ENCODE results near the gene TSEN54. TPM values are rescaled to one million over a fixed set of nuclear protein-coding genes. Genes with fewer than 3 reads are reported as not detected.

Gene TSEN54
- total and polyA plus RNA-seq, 4 donors = 9.1 to 15.1 (median 12.3) TPM

DNA sequence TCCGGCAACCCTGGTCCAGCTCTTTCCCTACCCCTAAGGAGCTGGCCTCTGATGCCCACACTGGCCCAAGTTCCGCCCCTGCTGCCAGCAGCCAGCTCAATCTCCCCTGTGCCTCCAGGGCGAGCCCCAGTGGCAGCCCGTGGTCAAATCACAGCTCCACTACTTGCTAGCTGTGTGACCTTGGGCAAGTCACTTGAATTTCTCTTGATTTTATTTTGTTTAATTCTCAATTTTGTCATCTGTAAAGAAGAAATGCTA is 11.2 kb upstream of the TSEN54 start:
- H3K36me3 ChIP-seq (ENCODE audit: control insufficient read depth in 4 of 4, insufficient read depth in 3 of 4, low read depth in 1 of 4, low read length in 3 of 4) = peaks cover 0 to 24% (median 13%) of the 10 kb centered on the region in 4 donors
- peak overlapping the region in 1 of 2 donors; percentile 35 for H3K27ac ChIP-seq (ENCODE audit: low read depth in 1 of 2, low read length in 2 of 2)

More for the DNA sequence above, 11.2 kb upstream of the TSEN54 start:
- H3K9ac ChIP-seq (ENCODE audit: low read depth in 1 of 2, low read length in 2 of 2) = no peak overlapping the region
- DNase-seq (ENCODE audit: low spot score) = no peak
- peaks cover 11 to 35% (median 24%) of the 10 kb centered on the region in 4 donors for H3K4me1 ChIP-seq (ENCODE audit: control insufficient read depth in 4 of 4, insufficient read depth in 4 of 4, low read length in 3 of 4)
- H3K4me3 ChIP-seq (ENCODE audit: low read depth in 1 of 3, low read length in 3 of 3) = no peak overlapping the region
- no peaks in the 10 kb centered on the region for H3K27me3 ChIP-seq (ENCODE audit: control insufficient read depth in 4 of 4, insufficient read depth in 4 of 4, low read length in 3 of 4)
- H3K9me3 ChIP-seq (ENCODE audit: control insufficient read depth in 4 of 4, low read length in 3 of 4) = no peaks in the 10 kb centered on the region
- WGBS = 86% methylated on average over 4 of the region's 4 CpGs
- TF ChIP-seq JUND (IDR thresholded peaks at IDR 0.05) (no peak), ZBTB33 (IDR thresholded peaks at IDR 0.05) (no peak), EGR1 (IDR thresholded peaks at IDR 0.05; ENCODE audit: low read depth in 2 of 2) (no peak), NR2F2 (IDR thresholded peaks at IDR 0.05) (no peak), HNF4G (IDR thresholded peaks at IDR 0.05) (no peak), RXRA (IDR thresholded peaks at IDR 0.05) (no peak), TAF1 (conservative IDR thresholded peaks at IDR 0.05) (no peak), MAX (IDR thresholded peaks at IDR 0.05) (no peak), YY1 (IDR thresholded peaks at IDR 0.05) (no peak), SP1 (IDR thresholded peaks at IDR 0.05) (no peak), REST (IDR thresholded peaks at IDR 0.05) (no peak), FOXA2 (IDR thresholded peaks at IDR 0.05) (no peak), GABPA (IDR thresholded peaks at IDR 0.05 in 1 of 2, conservative IDR thresholded peaks at IDR 0.05 in 1 of 2) (no peak), CTCF (IDR thresholded peaks at IDR 0.05; ENCODE audit: low read depth, low read length, missing input control) (no peak), FOXA1 (IDR thresholded peaks at IDR 0.05) (no peak), RAD21 (IDR thresholded peaks at IDR 0.05) (no peak), HNF4A (conservative IDR thresholded peaks at IDR 0.05) (no peak), ATF3 (IDR thresholded peaks at IDR 0.05) (no peak)
